OCI-LY7 (cell line): ENCODE data around the gene CERS6. TPM values are rescaled to one million over a fixed set of nuclear protein-coding genes. Genes with fewer than 3 reads are reported as not detected.
"Not testable (repeated sequence)": the region's sequence is repeated elsewhere in the genome, so short reads cannot be mapped to it uniquely, and the experiment has no call there.

Experiments
- BruUV-seq: library from RNA; stranded (reverse); fragments of 400-500 nt; replicated peaks from 2 replicates; lab custom pipeline; 2021; lab: Mats Ljungman, UMichigan
- CTCF ChIA-PET: fragments of 300-600 bp; sonication (Branson Sonifier 250); formaldehyde crosslinking; loops from one replicate; lab custom pipeline; 2022; ENCODE audit warnings: antibody characterized with exemption; ENCODE audit not compliant: unreplicated experiment; lab: Charles Lee
- POLR2A ChIA-PET: fragments of 300-600 bp; sonication (Branson Sonifier 250); formaldehyde crosslinking; loops from one replicate; lab custom pipeline; 2022; ENCODE audit warnings: antibody characterized with exemption; lab: Charles Lee
- DNase-seq: peaks from one replicate; pipeline ENCODE4 v3.0.0-alpha.2; 2015; ENCODE audit warnings: low spot score
- H2AFZ ChIP-seq: fragments of 200-600 bp; sonication (generic), shearing (Covaris generic); 2 replicates; pipeline ENCODE4 v1.6.1; 2014; ENCODE audit warnings: mild to moderate bottlenecking, antibody characterized with exemption, low read length, moderate library complexity
- H3K27ac ChIP-seq: fragments of 200-600 bp; sonication (generic); 2 replicates; pipeline ENCODE4 v1.5.1; 2014; ENCODE audit warnings: mixed run types, low read depth, mild to moderate bottlenecking, moderate library complexity, low read length, inconsistent platforms; ENCODE audit not compliant: poor library complexity, severe bottlenecking
- H3K36me3 ChIP-seq: fragments of 200-600 bp; sonication (generic); 2 replicates; pipeline ENCODE4 v1.6.1; 2014; ENCODE audit warnings: mild to moderate bottlenecking, antibody characterized with exemption, low read length, moderate library complexity, mixed read lengths; ENCODE audit not compliant: insufficient read depth
- H3K4me1 ChIP-seq: fragments of 200-600 bp; sonication (generic); 2 replicates; pipeline ENCODE4 v1.5.1; 2014; ENCODE audit warnings: mild to moderate bottlenecking, low read length; ENCODE audit not compliant: insufficient read depth, poor library complexity, severe bottlenecking
- H3K4me2 ChIP-seq: fragments of 200-600 bp; sonication (generic); 2 replicates; pipeline ENCODE4 v1.6.1; 2014; ENCODE audit warnings: mild to moderate bottlenecking, low read length
- H3K4me3 ChIP-seq: fragments of 200-600 bp; sonication (generic); 2 replicates; pipeline ENCODE4 v1.5.1; 2014; ENCODE audit warnings: mild to moderate bottlenecking, low read depth, low read length; ENCODE audit not compliant: poor library complexity, severe bottlenecking
- H3K79me2 ChIP-seq: fragments of 200-600 bp; sonication (generic); 2 replicates; pipeline ENCODE4 v1.6.1; 2016; ENCODE audit warnings: low read depth, mild to moderate bottlenecking, low read length, moderate library complexity, mixed read lengths; ENCODE audit not compliant: insufficient read depth
- H3K9me2 ChIP-seq: fragments of 200-600 bp; sonication (generic); 2 replicates; pipeline ENCODE4 v1.6.1; 2016; ENCODE audit warnings: mild to moderate bottlenecking, low read length, mixed read lengths; ENCODE audit not compliant: insufficient read depth
- H3K9me3 ChIP-seq: fragments of 200-600 bp; sonication (generic); 2 replicates; pipeline ENCODE4 v1.6.1; 2014; ENCODE audit warnings: mild to moderate bottlenecking, mixed run types, low read length, mixed read lengths
- H4K20me1 ChIP-seq: fragments of 200-600 bp; sonication (generic); 2 replicates; pipeline ENCODE4 v1.6.1; 2014; ENCODE audit warnings: mild to moderate bottlenecking, antibody characterized with exemption, low read length, moderate library complexity, mixed read lengths; ENCODE audit not compliant: insufficient read depth
- EZH2phosphoT487 ChIP-seq: fragments of 200-600 bp; sonication (generic); IDR thresholded peaks from 2 replicates; pipeline ENCODE4 v1.6.1; 2018; ENCODE audit warnings: low read depth, borderline replicate concordance, mild to moderate bottlenecking, mixed run types, antibody characterized with exemption, low read length, moderate library complexity, mixed read lengths
- intact Hi-C: fragments of 100-400 bp; cut with micrococcal nuclease; formaldehyde crosslinking; loops from one replicate; pipeline ENCODE4 v1.10.0; 2022; ENCODE audit not compliant: unreplicated experiment
- total RNA-seq, 2 experiments: library from RNA; depleted of rRNA in 1 of 2; stranded (reverse); fragments of >200 nt in 1 of 2; shearing (Covaris generic) in 1 of 2; gene quantifications; 2 replicates each; pipeline ENCODE4 v1.2.3, GENCODE V29; 2014 to 2022
- TF ChIP-seq, protein P1 (sequence below): fragments of 200-600 bp; sonication (generic); conservative IDR thresholded peaks from 2 replicates; pipeline ENCODE4 v1.5.1; 2014; ENCODE audit warnings: mild to moderate bottlenecking, antibody characterized with exemption, low read length, moderate library complexity, mixed read lengths

Gene CERS6
- total RNA-seq, 2 experiments from 2014 or later: 0.04 TPM; not detected in 1

DNA sequence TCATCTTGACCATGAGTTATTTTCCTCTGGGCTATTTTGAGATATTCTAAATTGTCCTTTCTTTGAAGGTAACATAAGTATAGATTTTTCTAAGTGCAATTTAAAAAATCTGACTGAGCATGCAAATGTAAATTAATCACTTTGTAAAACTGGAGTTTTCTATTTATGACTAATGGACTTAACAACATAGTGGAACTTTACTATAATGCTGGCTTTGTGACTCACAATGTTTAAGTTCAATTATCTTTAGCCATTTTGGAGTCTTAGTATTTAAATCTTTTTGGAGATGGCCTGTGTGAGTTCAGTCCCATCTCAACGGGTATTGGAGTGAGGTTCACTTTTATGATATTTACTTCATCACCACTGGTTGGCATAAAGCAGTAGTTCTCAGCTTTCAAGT lies 311.2 kb downstream of the CERS6 start:
- H2AFZ ChIP-seq: no peak overlapping the region
- intact Hi-C loops: no loop called here
- no peaks in the 10 kb centered on the region for H4K20me1 ChIP-seq
- H3K27ac ChIP-seq: no peak overlapping the region
- no peaks in the 10 kb centered on the region for H3K4me1 ChIP-seq
- DNase-seq: no peak
- BruUV-seq: no TSS peak
- no peak overlapping the region for H3K4me2 ChIP-seq
- H3K4me3 ChIP-seq: no peak overlapping the region
- H3K36me3 ChIP-seq: no peaks in the 10 kb centered on the region
- CTCF ChIA-PET: no interaction called here
- TF ChIP-seq, protein P1, sequence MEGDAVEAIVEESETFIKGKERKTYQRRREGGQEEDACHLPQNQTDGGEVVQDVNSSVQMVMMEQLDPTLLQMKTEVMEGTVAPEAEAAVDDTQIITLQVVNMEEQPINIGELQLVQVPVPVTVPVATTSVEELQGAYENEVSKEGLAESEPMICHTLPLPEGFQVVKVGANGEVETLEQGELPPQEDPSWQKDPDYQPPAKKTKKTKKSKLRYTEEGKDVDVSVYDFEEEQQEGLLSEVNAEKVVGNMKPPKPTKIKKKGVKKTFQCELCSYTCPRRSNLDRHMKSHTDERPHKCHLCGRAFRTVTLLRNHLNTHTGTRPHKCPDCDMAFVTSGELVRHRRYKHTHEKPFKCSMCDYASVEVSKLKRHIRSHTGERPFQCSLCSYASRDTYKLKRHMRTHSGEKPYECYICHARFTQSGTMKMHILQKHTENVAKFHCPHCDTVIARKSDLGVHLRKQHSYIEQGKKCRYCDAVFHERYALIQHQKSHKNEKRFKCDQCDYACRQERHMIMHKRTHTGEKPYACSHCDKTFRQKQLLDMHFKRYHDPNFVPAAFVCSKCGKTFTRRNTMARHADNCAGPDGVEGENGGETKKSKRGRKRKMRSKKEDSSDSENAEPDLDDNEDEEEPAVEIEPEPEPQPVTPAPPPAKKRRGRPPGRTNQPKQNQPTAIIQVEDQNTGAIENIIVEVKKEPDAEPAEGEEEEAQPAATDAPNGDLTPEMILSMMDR: no peak
- H3K79me2 ChIP-seq: no peaks in the 10 kb centered on the region
- no peaks in the 10 kb centered on the region for H3K9me3 ChIP-seq
- no peaks in the 10 kb centered on the region for H3K9me2 ChIP-seq
- POLR2A ChIA-PET: interaction anchor here (0.6 kb wide), 1 partner anchor 414 kb away, joined by 4 read pairs; no protein-coding TSS in a partner anchor

DNA sequence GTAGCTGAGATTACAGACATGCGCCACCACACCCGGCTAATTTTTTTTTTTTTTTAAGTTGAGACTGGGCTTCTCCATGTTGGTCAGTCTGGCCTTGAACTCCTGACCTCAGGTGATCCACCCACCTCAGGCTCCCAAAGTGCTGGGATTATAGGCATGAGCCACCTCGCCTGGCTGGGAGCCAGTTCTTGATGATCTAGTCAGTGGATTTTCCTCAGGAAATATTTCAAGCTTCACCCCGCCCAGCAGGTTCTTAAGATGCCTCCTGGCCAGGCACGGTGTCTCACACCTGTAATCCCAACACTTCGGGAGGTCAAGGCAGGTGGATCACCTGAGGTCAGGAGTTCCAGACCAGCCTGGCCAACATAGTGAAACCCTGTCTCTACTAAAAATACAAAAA lies 312.3 kb downstream of the CERS6 start:
- DNase-seq, H3K9me3 ChIP-seq, H3K36me3 ChIP-seq, H3K27ac ChIP-seq, H3K4me1 ChIP-seq, BruUV-seq, H3K4me2 ChIP-seq, intact Hi-C loops, H3K79me2 ChIP-seq, H3K4me3 ChIP-seq, H3K9me2 ChIP-seq, CTCF ChIA-PET, H2AFZ ChIP-seq, H4K20me1 ChIP-seq: not testable (repeated sequence)
- POLR2A ChIA-PET: interaction anchor here (0.6 kb wide), 1 partner anchor 153 kb away, joined by 3 read pairs; no protein-coding TSS in a partner anchor

DNA sequence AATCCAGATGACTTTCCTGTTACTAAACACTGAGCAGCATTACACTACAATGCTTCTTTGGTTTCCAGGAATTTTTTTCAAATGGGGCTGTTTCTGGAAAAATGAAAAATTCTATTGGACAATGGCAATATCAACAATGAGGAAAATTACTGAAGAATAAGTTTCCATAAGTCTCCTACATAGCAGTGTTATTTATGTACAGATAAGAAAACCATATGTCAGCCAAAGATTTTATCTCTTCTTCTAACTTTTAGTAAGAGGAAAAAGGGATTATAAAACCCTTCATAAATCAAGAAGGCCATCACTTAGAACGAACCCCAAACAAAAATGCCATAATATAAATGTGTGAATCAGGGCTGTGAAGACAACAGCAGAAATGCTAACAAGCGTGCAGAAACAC lies 314.7 kb downstream of the CERS6 start:
- POLR2A ChIA-PET: no interaction called here

More for the DNA sequence above, 314.7 kb downstream of the CERS6 start:
- H3K79me2 ChIP-seq: no peaks in the 10 kb centered on the region
- no peaks in the 10 kb centered on the region for H3K4me1 ChIP-seq
- H2AFZ ChIP-seq: no peak overlapping the region
- CTCF ChIA-PET: no interaction called here
- no peak overlapping the region for H3K27ac ChIP-seq
- H3K9me2 ChIP-seq: no peaks in the 10 kb centered on the region
- intact Hi-C loops: no loop called here
- BruUV-seq: no TSS peak
- no peaks in the 10 kb centered on the region for H3K9me3 ChIP-seq
- H3K4me2 ChIP-seq: no peak overlapping the region
- no peaks in the 10 kb centered on the region for H4K20me1 ChIP-seq
- no peak for TF ChIP-seq EZH2phosphoT487
- TF ChIP-seq, protein P1: no peak
- H3K4me3 ChIP-seq: no peak overlapping the region
- no peak for DNase-seq
- no peaks in the 10 kb centered on the region for H3K36me3 ChIP-seq
